Endothelial cell of hepatic sinusoid (primary cell): ENCODE data around the gene NUMA1.

ENCODE experiments used
- in situ Hi-C: cut with HindIII; loops from 2 replicates; pipeline ENCODE4 v1.10.0; 2017; ENCODE audit warnings: low sequenced_read_pairs

Gene NUMA1, protein sequence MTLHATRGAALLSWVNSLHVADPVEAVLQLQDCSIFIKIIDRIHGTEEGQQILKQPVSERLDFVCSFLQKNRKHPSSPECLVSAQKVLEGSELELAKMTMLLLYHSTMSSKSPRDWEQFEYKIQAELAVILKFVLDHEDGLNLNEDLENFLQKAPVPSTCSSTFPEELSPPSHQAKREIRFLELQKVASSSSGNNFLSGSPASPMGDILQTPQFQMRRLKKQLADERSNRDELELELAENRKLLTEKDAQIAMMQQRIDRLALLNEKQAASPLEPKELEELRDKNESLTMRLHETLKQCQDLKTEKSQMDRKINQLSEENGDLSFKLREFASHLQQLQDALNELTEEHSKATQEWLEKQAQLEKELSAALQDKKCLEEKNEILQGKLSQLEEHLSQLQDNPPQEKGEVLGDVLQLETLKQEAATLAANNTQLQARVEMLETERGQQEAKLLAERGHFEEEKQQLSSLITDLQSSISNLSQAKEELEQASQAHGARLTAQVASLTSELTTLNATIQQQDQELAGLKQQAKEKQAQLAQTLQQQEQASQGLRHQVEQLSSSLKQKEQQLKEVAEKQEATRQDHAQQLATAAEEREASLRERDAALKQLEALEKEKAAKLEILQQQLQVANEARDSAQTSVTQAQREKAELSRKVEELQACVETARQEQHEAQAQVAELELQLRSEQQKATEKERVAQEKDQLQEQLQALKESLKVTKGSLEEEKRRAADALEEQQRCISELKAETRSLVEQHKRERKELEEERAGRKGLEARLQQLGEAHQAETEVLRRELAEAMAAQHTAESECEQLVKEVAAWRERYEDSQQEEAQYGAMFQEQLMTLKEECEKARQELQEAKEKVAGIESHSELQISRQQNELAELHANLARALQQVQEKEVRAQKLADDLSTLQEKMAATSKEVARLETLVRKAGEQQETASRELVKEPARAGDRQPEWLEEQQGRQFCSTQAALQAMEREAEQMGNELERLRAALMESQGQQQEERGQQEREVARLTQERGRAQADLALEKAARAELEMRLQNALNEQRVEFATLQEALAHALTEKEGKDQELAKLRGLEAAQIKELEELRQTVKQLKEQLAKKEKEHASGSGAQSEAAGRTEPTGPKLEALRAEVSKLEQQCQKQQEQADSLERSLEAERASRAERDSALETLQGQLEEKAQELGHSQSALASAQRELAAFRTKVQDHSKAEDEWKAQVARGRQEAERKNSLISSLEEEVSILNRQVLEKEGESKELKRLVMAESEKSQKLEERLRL (N-terminal part only)

DNA sequence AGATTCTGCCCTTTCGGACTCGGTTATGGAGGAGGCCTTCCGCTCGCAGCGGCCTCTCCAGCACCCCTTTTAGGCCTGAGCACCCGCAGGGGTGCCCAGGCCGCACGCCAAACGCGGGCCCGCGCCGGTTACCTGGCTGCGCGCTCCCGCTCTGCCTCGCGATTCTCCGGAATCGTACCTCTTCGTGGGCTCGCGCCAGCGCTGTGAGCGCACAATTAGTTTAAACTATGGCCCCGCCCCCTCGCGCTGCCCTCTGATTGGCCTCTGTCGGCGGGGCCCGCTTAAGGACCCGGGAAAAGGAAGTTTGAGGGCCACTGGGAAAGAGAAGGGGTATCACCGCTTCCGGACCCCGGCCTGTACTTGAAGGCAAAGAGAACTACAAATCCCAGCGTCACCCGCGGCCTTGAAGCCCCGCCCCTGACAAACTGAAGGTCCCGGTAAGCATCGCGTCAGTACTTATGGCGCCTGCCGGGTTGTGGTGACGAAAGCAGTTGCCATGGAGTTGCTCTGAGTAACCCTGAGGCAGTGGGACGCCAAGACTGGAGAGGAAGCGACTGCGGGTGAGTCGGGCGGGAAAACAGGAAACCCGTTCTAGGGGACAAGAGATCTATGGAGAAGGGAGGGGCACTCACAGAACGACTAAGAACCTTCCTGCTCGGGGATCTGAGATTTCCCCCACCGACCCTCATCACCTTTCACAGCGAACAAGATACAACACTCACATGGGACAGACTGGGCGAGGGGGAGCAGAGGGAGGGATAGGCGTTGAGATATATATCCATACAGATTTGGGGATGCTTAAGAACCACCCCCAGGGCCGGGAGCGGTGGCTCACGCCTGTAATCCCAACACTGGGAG is at the start of gene NUMA1, which contains the start of gene LRRC51:
TSS of gene NUMA1 (minus strand) at position 217 of the 858 bp plus-strand sequence. CDS start 44,599 bp downstream, outside the sequence.
TSS of gene LRRC51 (plus strand) at position 525 of the 858 bp plus-strand sequence. CDS start 8,234 bp downstream, outside the sequence.
- in situ Hi-C loops, result no loop called here

DNA sequence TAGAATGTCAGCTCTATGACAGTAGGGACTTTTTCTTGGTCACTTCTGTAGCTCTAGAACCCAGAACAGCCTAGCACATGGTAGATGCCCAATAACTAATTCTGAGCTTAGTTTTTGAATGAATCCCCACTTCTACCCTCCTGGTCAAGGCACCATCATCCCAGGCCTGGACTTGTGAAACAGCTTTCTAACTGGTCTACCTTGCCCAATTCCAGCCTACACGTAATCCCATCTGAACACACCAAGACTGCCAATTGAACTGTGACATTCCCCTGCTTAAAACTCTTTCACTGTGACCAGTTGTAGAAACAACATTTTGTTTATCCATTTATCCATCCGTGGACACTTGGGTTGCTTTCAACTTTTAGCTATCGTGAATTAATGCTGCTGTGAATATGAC is 49.0 kb upstream of the NUMA1 start:
- in situ Hi-C loops, result no loop called here

DNA sequence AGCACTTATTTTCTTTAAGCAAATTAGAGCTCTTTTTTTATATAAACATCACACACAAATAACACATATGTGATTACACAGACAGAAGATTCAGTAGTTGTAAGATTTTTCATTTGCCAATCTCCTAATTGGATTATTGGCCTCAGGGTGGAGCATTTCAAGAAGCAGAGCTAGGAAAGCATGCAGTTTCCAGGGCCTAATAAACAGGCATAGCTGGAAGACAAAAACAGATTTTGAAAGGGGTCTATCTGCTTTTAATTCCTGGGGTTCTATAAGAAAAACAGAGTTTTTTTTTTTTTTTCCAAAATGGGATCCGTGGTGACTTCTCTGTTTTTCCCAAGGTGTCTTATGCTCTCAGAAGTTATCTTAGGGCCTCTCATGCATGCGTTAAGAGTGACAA is 47.6 kb upstream of the NUMA1 start:
- in situ Hi-C loops, result no loop called here

DNA sequence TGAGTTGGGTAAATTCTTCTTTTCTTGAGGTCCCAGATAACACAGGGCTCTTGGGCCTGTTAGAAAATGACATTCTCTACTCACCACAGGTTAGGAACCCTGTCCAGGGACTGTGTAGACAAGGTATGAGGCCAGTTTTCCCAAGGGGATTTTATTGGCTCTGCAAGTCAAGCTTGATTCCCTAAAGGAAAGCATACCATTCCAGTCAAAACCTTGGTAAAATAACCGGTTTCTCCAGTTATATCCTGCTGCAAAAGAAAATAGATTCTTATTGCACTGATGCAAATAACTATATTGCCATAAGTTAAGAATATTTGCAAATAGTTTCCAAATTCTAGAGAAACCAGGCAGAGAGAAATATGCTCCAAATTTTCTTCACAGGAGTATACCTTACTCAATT is 45.6 kb upstream of the NUMA1 start:
- in situ Hi-C loops, result no loop called here

DNA sequence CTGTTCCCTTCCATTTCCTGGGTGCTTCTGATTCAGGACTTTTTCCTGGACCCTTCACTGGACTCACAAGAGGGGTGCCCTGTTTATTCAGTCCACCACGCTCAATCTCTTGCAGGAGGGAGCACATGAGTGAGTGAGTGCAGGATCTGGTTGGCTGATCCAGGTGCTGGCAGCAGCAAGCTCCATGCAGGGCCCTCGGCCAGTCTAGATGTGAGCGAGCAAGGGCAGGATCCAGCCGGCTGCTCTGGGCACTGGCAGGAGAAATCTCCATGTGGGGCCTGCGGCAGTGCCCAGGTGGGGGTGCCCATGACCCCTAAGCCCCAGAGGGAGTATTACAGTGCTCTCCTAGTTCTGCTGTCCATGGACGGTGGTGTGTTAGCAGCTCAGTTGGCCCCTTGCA is 43.7 kb upstream of the NUMA1 start:
- in situ Hi-C loops, result no loop called here

DNA sequence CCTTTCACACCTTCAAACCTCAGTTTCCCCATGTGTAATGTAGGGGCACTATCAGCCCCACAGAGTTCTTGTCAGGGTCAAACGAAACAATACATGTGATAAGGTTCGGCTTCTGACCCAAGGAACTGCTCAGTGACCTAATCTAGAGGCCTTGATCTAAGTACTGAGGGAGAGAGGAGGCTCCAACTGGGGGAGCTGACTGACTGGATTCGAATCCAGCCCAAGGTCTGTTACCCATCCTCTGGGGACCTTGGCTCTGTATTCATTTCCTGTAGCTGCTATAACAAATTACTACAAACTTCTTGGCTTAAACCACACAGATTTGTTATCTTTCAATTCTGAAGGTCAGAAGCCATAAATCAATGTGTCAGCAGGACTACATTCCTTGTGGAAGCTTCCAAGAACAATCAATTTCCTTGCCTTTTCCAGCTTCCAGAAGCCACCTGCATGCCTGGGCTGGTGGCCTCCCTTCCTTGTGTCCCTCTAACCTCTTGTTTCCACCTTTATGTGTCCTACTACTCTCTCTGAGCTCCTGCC is 42.8 kb upstream of the NUMA1 start:
- in situ Hi-C loops, result no loop called here

DNA sequence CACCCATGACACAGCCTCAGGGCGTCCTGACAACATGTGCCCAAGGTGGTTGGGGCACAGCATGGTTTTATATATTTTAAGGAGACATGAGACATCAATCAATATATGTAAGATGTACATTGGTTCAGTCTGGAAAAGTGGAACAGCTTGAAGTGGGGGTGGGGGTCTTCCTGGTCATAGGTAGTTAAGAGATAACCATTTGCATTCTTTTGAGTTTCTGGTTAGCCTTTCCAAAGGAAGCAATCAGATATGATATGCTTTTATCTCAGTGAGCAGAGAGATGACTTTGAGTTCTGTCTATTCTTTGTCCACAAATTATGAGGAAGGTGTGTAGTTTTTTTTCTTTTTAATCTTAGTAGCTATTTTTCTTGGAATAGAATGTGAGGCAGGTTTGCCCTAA is 42.3 kb upstream of the NUMA1 start:
- in situ Hi-C loops, result no loop called here

DNA sequence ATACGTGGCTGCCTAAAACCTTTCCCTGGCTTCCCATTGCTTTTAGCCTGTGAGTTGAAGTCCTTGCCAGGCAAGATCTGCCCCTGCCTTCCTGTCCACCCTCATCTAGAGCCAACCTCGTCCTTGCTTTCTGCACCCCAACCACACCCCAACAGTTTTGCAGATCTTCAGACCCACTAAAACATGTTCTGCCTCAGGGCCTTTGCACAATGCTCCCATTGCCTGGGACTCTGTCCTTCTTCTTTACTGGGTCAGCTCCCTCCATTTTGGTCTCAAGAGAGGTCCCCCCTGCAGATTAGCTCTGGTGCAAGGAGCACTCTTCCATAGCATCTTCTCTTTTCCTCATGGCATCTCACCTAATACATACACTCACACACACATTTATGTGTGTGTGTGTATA is 40.6 kb upstream of the NUMA1 start:
- in situ Hi-C loops, result no loop called here

DNA sequence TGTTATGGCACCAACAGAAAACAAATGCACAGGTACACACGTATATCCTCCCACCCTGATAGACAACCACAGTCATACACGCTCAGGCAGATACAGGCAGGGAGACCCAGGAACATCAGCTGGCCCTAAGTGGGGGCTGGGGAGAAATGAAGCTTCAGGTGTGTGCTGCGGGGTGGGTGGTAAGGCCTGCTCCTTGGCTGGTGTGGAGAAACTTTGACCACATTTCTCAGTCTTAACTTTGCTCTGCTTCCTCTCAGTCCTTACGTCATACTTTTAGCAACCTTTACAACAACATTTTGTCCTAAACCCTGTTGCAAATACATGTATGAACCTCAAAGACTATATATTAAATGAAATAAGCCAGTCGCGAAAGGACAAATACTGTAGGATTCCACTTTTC is 38.9 kb upstream of the NUMA1 start:
- in situ Hi-C loops, result loop anchor here (5.0 kb wide), 1 partner anchor 73 kb away; the partner anchor contains the start of gene FOLR1

DNA sequence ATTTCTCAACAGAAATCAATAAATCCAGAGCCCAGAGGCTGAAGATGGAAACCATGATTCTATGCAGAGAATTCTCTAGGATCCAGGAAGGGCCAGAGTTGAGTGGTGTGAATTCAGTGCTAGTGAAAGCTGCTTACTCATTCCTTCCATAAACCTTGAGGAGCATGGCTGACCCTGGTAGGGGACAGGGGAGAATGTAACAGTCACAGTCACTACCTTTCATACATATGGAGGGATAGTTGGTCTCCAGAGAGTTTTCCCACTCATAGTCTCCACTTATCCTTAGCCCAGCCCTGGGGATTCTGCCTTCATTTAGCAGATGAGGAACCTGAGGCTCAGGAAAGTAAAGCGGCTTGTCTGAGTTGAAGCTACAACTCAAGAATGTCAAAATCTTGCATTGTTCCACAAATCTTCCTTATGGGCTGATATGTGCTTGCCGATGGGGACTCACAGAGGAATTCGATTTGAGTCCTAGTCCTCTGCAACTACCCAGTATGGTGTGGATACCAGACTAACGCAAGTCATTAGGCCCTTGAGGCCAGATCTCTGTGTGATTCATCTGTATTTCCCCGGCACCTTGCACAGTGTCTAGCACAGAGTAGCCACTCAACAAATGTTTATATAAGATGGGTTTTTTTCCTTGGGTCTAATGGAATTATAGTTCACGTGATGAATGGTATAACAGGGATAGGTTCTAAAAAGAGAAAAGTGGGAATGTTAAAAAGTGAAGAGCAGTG is 35.8 kb upstream of the NUMA1 start:
- in situ Hi-C loops, result loop anchor here (5.0 kb wide), 1 partner anchor 76 kb away; the partner anchor contains the start of gene FOLR1

DNA sequence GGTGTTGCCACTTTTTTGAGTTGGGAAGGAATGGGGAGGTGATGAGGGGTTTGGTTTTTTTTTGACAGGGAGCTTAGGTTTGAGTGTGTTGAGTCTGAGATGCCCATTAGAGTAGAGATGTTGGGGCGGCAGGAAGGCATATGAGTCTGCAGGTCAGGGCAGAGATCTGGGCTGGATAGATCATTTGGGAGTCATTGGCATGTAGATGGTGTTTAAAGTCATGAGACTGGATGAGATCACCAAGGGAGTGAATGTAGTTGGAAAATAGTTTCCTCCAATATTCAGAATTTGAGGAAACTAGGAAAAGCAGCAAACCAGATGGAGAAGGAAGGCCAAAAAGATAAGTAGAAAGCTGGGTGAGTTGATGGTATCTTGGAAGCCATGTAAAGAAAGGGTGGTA is 34.2 kb upstream of the NUMA1 start:
- in situ Hi-C loops, result no loop called here

DNA sequence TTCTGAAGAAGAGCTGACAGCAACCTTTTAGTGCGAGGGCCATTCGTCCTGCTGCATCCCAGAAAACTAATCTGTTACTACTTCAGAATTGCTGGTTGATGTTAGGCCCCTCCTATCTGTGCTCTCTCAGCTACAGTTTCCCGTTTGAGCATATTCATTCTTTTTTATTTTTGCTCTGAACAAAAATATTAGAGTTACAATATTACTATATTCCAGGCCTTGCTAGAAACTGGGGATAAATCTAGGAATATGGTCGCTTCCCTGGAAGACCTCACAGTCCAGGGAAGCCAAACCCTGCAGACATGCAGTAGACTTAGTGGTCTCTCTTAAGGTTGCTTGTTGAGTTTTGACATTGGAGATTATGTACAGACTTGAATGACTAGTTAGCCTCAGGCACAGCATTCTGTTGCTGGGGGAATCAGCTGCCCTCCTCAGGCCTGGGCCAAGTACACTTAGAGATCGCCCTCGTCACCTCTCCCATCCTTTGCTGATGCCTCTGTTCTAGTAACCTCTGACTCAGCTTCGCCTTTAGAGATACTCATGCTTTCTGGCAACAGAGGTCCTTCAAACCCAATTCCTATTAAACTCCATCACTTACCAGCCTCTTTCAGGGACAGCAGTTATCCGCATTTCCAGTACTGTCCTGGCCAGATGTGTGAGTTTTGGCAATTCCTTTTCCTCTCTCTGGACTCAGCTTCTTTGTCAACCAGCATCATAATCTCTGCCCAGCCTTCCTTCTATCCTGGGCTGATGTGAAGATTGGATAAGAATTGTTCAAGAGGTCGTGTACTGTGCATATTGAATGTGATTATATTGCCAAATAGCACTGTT is 32.9 kb upstream of the NUMA1 start:
- in situ Hi-C loops, result no loop called here

DNA sequence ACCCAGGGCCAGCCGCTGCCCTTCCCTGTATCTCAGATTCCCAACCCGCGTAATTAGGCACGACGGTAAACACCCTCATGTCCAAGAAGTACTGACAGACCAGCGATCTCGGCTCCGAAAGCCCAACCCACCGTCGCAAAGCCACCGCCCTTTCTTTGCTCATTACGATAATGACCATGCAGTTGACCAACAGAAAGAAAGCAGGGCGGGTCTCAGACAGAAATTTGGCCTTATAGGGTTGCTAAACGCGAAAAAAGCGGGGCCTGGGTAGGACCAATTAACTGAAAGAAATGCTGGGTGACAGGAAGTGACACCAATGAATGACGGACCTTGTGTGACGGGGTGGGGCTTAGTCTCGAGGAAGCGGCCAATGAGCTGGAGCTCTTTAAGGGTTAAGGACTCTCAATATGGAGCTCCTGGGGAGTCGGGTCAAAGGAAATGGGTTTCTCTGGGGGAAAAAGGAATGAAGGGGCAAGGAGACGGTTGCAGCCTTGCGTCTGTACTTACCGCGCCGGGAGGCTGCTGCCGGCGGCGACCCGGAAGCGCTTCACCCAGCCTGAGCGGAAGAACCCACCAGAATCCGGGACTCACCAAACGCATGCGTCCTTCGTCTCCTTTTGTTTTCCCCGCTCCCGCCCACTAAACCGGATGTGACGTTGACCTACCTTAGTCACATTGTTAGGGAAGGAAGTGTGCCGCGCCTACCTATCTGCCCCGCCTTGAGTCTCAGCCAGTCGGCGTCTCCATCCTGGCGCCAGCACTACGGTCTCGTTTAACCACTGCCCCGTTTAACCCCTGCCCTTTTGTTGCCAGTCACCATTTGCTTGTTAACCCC is 32.0 kb upstream of the NUMA1 start, which contains the start of gene ANAPC15:
TSS of gene ANAPC15 (minus strand) at position 553 of the 835 bp plus-strand sequence. CDS start 1,419 bp downstream, outside the sequence.
- in situ Hi-C loops, result no loop called here

DNA sequence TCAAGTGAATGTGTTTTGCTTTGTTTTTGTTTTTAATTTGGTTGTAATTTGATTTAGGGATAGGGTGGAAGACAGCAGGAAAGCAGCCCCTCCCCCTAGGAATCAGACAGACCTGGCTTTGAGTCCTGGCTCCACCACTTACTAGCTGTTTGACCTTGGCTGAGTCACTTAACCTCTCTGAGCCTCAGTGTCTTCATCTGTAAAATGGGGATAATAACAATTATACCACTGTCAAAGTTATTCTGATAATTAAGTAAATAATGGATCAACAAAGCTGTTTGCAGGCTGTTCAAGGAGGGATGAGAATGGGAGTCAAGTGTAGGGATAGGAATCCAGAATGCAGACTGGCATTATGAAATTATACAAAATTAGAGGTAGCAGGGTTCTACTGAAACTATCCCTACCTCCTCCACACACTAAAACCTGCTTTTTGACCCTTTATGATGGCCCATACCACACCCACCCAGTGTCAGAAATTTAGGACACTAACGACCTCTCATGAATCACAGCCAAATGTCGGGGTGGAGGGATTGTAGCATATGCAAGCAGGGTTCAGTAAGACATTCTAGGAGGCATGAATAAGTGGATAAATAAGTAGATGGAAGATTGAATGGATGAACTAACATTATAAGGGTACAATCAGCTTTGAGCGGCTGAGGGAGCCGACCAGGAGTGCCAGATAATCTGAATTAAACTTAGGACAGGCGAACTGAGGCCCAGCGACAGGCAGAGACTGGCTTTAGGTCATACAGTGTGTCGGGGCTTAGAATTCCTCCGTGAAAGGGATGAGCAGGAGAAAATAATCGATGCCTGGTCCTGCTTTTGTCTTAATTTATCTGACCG is 31.2 kb upstream of the NUMA1 start:
- in situ Hi-C loops, result no loop called here

DNA sequence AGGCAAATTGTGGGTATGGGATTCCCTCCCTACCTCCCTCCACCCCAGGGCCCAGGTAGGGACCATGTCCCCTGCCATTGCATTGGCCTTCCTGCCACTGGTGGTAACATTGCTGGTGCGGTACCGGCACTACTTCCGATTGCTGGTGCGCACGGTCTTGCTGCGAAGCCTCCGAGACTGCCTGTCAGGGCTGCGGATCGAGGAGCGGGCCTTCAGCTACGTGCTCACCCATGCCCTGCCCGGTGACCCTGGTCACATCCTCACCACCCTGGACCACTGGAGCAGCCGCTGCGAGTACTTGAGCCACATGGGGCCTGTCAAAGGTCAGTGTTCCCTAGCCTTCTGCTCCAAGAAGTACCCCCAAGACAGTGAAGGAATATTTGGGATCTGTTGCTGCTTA is 25.5 kb upstream of the NUMA1 start, which contains the start of gene TOMT:
TSS of gene TOMT (plus strand) at position 37 of the 400 bp plus-strand sequence. CDS start at position 65, 28 bp downstream.
- in situ Hi-C loops, result no loop called here

DNA sequence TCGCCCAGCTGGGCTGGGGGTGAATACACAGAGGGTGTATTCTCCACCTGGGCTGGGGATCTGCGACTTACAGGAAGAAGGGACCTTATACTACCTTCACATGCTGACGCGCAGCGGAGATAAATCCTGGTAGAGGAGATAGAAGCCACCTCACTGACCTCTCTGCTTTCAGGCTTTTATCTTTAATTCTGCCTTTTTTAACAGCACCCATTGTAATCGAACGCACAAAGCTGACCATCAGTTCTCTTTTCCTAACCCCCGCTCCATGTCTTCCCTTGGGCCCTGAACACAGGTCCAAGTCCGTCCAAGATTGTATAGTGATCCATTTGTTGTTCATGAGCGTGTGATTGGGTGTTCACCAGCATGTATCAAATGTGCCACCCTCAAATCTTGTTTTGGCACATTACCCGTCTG is 23.4 kb upstream of the NUMA1 start:
- in situ Hi-C loops, result loop anchor here (5.0 kb wide), 1 partner anchor 76 kb away; no protein-coding TSS in a partner anchor
